HG03066 (cell line): ENCODE measurements around the gene CPT1C.
"Not testable (repeated sequence)": the region's sequence is repeated elsewhere in the genome, so short reads cannot be mapped to it uniquely, and the experiment has no call there.

ENCODE experiments used
- ATAC-seq: cut with Tn5 transposase; IDR thresholded peaks from one replicate; pipeline ENCODE4 v1.9.1; 2021; ENCODE audit warnings: low read depth; ENCODE audit not compliant: unreplicated experiment

The CPT1C gene

DNA sequence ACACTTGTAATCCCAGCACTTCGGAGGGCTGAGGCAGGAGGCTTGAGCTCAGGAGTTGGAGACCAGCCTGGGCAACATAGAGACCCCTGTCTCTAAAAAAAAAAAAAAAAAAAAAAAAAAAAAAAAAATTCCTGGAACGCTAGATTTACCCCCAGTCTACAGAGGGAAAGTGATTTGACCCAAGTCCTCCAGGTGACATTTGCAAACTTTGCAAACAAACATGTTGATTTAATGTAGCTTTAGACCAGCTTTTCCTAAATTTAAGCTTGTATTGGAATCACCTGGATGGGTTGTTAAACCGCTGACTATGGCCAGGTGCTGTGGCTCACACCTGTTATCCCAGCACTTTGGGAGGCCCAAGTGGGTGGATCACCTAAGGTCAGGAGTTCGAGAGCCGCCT, 8.4 kb downstream of the CPT1C start:
- ATAC-seq, result no peak

DNA sequence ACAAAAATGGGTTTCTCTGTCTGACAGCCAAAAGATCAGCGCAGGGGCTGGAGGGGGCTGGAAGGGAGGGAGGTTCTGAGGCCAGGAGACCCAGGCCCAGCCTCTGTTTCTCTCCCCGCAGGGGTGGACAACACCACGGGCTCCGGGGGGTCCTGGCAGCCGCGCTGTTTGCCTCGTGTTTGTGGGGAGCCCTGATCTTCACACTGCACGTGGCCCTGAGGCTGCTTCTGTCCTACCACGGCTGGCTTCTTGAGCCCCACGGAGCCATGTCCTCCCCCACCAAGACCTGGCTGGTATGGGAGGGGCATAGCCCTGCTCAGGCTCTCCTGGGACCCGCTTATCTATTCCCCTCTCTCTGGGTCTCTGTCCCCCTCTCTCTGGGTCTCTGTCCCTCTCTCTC, 9.6 kb downstream of the CPT1C start:
- ATAC-seq, result no peak

DNA sequence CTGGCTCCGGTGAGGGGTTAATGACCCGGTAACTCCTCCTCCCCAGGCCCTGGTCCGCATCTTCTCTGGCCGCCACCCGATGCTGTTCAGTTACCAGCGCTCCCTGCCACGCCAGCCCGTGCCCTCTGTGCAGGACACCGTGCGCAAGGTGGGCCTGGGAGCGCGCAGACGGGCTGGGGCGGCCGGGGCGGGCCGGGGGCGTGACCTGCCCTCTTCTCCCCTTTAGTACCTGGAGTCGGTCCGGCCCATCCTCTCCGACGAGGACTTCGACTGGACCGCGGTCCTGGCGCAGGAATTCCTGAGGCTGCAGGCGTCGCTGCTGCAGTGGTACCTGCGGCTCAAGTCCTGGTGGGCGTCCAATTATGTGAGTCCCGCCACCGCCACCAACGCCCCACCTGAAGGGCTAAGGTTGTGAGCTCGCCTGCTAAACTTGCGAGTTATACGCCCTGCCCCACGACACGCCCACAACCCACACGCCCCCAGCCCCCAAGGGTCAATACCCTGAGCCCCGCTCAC, 10.4 kb downstream of the CPT1C start:
- no peak for ATAC-seq

DNA sequence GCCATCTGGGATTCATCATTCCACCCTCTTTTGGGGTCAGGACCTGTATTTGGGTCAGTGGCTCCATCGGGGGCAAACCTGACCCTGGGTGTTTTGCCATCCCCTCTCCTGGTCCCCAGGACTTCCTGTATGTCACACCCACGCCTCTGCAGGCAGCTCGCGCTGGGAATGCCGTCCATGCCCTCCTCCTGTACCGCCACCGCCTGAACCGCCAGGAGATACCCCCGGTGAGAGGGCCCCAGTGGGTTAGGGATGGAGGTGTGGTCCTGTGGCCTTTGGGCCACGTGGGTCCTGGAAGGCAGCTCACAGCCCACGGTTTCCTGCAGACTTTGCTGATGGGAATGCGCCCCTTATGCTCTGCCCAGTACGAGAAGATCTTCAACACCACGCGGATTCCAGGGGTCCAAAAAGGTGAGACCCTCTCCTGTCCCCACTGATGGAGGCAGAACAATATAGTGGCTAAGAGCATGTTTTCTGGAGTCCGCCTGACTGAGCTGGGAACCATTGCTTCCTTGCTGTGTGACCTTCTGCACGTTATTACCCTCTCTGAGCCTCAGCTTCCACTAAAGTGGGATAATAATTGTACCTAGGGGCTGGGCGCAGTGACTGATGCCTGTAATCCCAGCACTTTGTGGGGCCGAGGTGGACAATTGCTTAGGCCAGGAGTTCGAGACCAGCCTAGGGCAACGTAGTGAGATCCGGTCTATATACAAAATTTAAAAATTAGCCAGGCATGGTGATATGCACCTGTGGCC, 14.1 kb downstream of the CPT1C start:
- ATAC-seq, result no peak

DNA sequence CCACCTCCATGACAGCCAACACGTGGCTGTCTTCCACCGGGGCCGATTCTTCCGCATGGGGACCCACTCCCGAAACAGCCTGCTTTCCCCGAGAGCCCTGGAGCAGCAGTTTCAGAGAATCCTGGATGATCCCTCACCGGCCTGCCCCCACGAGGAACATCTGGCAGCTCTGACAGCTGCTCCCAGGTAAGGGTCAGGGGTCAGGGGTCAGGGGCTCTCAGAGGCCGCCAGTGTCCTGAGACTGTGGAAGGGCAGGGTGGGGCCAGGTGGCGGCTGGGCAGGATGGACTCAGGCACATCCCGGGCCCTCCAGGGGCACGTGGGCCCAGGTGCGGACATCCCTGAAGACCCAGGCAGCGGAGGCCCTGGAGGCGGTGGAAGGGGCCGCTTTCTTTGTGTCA, 15.0 kb downstream of the CPT1C start:
- ATAC-seq, result no peak

DNA sequence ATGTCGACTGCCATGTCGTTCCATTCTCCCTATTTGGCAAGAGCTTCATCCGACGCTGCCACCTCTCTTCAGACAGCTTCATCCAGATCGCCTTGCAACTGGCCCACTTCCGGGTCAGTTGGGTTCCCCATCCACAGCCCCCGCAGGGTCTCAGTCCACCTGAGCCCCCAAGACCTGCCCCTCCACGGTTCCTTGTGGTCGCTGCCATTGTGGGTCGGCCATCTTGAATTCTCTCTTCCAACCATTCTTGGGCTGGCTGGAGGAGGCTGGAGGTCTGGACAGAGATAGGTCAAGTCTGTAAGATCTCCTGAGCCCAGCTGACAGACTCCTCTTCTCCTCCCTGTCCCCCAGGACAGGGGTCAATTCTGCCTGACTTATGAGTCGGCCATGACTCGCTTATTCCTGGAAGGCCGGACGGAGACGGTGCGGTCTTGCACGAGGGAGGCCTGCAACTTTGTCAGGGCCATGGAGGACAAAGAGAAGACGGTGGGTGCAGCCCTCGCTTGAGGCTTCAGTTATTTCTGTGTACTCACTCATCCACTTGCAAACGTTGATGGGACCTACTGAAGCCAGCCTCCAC, 19.5 kb downstream of the CPT1C start:
- no peak for ATAC-seq

DNA sequence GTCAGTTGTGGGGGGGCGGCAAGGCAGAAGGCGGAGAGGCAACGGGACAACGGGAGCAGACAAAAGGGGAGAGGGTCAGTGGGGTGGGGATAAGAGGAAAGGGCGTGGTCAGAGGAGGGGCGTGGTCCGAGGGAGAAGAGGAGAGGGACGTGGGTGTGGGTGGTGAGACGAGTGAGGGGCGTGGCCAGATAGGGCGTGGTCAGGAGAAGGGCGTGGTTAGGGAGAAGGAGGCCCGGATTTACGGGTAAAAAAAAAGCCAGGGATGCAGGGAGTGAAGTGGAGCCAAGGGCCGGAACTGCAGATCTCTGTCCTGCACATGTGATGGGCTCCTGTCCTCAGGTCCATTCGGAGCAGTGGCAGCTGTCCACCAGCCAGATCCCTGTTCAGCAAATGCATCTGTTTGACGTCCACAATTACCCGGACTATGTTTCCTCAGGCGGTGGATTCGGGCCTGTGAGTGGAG, 21.5 kb downstream of the CPT1C start:
- ATAC-seq, result no peak

DNA sequence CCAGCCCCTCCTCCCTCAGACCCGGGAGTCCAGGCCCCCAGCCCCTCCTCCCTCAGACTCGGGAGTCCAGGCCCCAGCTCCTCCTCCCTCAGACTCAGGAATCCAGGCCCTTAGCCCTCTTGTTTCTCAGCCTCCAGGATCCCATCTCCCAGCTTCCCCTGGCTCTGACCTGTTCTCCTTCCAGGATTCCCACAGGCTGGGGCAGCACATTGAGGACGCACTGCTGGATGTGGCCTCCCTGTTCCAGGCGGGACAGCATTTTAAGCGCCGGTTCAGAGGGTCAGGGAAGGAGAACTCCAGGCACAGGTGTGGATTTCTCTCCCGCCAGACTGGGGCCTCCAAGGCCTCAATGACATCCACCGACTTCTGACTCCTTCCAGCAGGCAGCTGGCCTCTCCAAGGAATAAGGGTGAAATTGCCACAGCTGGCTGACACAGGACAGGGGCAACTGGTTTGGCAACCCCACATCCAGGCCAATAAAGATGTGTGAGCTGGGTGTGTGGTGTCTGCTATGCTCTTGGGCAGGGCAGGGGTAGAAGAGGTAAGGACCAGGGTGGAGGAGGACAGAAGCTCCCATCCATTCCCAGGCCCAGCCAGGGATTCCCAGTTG, 22.4 kb downstream of the CPT1C start:
- ATAC-seq, result no peak

DNA sequence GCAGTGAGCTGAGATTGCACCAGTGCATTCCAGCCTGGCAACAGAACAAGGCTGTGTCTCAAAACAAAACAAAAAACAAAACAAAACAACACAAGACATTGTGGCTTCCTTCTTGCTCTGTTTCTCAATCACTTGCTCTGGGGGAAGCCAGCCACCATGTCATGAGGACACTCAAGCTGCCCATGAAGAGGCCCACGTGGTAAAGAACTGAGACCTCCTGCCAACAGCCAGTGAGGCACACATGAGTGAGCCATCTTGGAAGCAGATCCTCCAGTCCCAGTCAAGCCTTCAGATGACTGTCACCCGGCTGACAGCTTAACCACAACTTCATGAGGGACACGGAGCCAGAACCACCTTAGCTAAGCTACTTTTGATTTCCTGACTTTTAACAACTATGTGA, 25.2 kb downstream of the CPT1C start:
- ATAC-seq, result no peak

DNA sequence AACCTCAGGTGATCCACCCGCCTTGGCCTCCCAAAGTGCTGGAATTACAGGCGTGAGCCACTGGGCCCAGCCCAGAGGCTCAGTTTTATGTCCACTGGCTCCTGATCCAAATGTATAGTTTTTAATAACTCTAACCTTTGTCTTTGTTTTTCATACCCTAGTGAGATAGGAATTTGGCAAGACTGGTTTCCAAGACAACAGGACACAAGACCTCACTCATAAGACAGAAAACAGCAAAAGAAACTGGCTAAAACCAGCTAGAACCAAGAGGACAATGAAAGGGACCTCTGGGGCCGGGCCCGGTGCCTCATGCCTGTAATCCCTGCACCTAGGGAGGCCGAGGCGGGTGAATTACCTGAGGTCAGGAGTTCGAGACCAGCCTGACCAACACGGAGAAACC, 27.6 kb downstream of the CPT1C start:
- ATAC-seq, result no peak

DNA sequence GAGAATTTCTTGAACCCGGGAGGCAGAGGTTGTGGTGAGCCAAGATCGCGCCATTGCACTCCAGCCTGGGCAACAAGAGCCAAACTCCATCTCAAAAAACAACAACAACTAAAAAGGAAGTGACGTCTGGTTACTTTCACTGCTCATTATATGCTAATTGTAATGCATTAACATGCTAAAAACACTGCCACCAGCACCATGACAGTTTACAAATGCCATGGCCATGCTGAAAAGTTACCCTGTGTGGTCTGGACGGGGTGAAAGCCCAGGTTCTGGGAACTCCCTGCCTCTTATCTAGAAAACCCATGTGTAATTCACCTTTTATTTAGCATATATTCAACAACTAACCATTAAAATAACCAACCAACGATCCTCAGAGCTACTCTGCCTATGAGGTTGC, 28.1 kb downstream of the CPT1C start:
- ATAC-seq, result no peak

DNA sequence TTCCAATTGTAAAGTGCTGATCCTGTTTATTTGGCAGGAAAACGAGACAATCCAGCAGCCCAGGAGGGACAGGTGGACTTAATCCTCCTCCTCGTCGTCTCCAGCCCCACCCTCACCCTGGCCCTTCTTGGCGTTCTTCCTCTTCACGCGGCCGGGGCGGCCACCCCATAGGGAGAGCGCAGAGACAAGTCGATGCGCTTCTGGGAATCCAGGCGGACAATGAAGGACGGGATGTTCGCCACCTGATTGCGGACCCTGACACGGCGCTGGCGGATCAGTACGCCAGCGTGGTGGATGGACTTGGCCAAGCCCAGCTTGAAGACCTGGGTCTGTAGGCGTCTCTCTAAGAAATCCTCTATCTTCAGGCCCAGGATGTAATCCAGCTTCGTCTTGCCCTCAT, 28.5 kb downstream of the CPT1C start:
- not testable (repeated sequence) for ATAC-seq

DNA sequence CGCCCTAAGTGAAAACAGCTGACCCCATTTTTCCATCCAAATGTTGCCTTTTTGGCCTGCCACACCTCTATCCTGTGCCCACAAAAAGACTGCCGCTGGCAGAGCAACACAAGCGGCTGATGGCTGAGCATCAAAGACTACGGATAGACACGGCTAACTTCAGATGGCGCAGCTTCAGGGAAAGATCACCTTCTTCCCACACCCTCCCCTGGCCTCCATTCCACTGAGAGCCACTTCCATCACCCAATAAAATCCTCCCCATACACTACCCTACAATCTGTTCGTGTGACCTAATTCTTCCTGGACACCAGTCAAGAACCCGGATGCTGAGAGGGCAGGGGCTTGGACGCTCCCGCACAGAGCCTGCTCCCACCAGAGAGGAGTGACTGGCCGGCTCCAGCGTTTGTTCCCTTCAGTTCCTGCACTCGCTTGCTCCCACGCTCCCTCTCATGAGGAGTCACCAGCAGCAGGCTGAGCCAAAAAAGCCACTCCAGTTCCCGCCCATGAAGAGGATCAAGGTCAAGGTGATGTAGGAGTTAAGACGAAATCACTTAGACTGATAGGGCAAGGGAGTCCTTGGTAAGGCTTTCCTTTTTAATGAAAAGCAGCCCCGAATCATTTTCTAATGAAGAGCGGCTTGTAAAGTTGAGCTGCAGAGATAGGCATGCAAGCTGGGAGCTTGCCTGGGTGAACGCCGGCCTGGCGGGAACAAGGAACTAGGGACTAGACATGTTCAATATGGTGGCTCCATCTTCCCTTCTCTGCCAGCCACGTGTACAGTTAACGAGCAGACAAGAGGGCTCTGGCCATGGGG, 36.5 kb downstream of the CPT1C start:
- no peak for ATAC-seq

DNA sequence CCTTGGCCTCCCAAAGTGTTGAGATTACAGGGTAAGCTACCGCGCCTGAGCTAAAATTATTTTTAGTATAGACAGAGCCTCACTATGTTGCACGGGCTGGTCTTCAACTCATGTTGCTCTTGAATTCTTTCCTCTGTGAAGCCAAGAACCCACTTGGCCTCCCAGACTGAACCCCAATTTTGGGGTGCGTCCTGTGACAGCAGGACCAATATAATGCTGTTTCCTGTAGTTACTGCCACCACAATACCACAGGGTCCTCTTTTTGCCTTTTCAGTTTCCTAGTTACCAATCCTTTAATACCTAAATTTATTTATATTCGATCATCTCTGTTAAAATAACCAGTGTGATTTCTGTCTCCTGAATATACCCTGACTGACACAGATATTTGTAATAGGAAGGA, 39.2 kb downstream of the CPT1C start:
- ATAC-seq, result no peak

DNA sequence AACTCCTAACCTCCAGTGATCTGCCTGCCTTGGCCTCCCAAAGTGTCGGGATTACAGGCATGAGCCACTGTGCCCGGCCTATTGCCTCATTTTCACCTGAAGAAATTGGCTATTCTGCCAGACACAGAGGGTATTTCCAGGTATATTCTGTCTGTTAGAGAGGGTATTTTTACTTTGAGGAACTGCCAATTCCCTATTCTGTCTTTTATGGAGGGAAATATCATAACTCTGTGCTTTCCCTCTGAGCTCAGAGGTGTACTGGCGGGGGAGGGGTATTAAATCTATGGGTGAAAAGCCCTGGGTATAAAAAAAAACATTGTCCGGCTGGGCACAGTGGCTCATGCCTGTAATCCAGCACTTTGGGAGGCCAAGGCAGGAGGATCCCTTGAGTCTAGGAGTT, 47.4 kb downstream of the CPT1C start:
- no peak for ATAC-seq

DNA sequence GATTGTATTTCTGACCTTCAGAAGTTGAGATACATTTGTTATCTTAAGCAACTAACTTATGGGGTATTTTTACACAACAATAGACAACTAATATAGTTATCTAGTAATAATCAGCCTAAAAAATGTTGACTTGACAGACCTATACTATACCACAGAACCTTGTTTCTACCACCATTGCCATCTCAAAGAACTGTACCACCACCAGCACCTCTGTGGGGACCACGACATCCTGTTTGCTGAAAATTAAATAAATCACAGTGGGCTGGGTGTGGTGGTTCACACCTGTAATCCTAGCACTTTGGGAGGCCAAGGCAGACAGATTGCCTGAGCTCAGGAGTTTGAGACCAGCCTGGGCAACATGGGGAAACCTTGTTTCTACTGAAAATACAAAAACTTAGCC, 48.2 kb downstream of the CPT1C start:
- no peak for ATAC-seq

DNA sequence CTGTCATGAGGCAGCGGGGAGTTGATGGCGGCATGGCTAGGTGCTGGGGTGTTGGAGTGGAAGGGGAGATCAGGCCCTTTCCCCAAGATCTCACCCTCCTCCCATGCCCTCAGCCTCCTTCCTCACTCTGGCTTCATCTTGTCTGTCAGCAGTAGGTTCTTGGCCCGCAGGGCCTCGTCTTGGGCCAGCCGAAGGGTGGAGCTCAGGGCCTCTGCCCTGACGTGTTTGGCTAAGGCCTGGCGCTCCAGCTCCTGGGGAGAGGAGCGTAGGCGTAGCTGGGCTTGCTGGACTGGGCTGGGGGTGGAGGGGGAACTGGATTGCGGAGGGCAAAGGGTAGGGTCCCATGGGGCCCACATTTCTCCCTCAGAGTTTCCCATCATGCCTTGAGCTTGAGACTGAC, 49.0 kb downstream of the CPT1C start:
- no peak for ATAC-seq

DNA sequence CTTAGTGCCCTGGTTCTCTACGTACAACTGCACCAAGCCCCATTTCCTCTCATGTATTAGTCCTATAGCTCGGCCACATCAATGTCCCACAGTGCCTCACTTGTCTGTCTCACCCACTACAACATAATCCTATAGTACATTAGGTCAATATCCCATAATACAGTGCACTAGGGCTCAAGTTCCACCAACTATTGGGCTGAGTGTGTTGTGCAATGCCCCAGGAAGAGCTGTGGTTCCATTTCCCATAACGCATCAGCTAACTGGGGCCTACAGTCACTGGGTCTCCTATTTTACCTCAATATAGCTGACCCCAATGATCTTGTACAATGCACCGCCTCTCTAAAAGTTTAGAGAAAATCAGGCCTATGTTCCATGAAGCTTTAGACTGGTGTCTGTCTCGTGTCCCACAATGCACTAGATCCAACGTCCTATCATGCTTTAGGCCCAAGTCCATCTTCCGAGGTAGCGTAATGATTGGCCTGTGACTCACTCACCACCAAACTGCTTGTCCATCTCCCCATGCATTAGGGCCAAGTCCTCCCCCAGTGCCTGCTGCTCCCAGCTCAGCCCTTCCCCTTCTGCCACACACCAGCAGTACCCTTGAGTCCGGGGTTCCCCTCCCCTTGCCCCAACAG, 50.4 kb downstream of the CPT1C start:
- ATAC-seq, result no peak

DNA sequence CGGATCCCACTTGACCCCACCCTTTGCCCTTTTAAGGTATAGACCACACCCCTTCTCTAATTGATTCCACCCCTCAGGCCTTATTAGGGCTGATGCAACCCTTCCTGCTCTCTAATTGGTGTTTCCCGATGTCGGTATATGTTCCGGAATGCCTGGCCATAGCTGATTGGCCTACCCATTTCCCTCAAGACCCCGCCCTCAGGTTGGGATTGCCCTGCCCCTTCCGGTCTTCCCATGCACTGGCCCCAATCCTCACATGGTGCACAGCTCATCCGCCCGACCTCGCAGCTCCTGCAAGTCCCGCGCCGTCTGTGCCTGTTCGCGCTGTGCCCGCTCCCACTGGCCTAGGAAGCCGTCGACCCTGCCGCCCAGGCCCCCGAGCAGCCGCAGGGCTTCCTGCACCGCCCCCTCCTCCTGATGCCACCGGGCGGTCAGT, 54.0 kb downstream of the CPT1C start:
- ATAC-seq, result no peak

DNA sequence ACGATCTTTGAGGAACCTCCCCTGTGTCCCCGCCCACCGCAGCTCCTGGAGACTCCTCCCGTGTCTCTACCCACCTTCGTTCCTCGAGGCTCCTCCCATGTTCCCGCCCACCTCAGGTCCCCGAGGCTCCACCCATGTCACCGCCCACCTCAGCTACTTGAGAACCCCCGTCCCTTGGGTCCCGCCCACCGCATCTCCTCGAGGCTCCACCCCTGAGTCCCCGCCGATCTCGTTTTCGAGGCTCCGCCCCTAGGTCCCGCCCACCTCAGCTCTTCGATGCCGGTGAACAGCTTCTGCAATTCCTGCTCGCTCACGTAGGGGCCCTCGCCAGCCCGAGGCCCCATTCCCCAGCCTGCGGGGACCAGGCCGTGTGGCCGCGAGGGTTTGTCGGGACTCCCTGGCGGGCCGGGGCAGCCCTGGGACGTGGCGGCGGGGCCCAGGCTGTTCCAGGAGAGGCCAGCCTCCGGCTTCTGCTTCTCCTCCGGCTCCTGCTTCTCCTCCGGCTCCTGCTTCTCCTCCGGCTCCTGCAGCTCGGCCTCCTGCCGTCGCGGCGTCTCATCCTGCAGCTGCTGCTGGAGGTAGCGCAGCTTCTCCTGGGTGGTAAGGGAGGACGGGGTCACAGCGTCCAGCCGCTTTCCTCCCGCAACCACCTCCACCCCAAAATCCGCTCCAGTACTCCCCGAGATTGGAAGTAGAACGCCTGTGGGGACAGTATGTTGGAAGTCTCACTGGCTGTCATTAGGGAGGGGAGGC, 55.5 kb downstream of the CPT1C start:
- no peak for ATAC-seq
